HCT116 (cell line): ENCODE measurements around the gene CYP3A7. TPM values are rescaled to one million over a fixed set of nuclear protein-coding genes. Genes with fewer than 3 reads are reported as not detected.

Experiments used
- ATAC-seq: fragments of 200-7000 bp; cut with Tn5 transposase; 2 replicates; pipeline ENCODE4 v1.9.1; 2020; ENCODE audit warnings: mild to moderate bottlenecking, moderate library complexity
- BruUV-seq: library from RNA; stranded (reverse); fragments of 400-500 nt; replicated peaks from 2 replicates; lab custom pipeline; 2021; lab: Mats Ljungman, UMichigan
- CTCF ChIA-PET: fragments of 300-600 bp; sonication (Branson Sonifier 250); formaldehyde crosslinking; loops from one replicate; lab custom pipeline; 2021; ENCODE audit warnings: antibody characterized with exemption; lab: Charles Lee
- POLR2A ChIA-PET: fragments of 300-600, 350-600 bp; sonication (Branson Sonifier 250); formaldehyde crosslinking; loops from one replicate; lab custom pipeline; 2021; ENCODE audit warnings: antibody characterized with exemption; lab: Charles Lee
- RAD21 ChIA-PET, 2 experiments: fragments of 300-600 bp; sonication (Branson Sonifier 250); formaldehyde crosslinking; loops; one replicate each; lab custom pipeline; 2023; ENCODE audit warnings: low total read pairs in 2 of 2; ENCODE audit not compliant: uncharacterized antibody in 2 of 2, unreplicated experiment in 2 of 2, low non-redundant PET in 1 of 2; lab: Charles Lee
- DNase-seq: peaks from one replicate; pipeline ENCODE4 v3.0.0-alpha.2; 2010; ENCODE audit warnings: low read depth, low spot score
- H2AFZ ChIP-seq: fragments of 200-600 bp; shearing (Covaris generic), sonication (generic); 2 replicates; pipeline ENCODE4 v1.6.1; 2017; ENCODE audit warnings: low read depth, mixed run types, mixed read lengths, antibody characterized with exemption, low read length; ENCODE audit not compliant: poor library complexity, severe bottlenecking
- H3K27ac ChIP-seq: 2 replicates; pipeline ENCODE4 v1.5.1; 2012; ENCODE audit warnings: low read depth, low read length
- H3K27me3 ChIP-seq: fragments of 200-600 bp; sonication (generic); 2 replicates; pipeline ENCODE4 v1.6.1; 2016; ENCODE audit warnings: mixed run types, low read length, mixed read lengths; ENCODE audit not compliant: insufficient read depth
- H3K36me3 ChIP-seq, 2 experiments: fragments of 200-500 bp in 1 of 2; fragments of 200-600 bp in 1 of 2; sonication (Bioruptor generic) in 1 of 2; sonication (generic) in 1 of 2; 2 replicates each; pipeline versions ENCODE4 v1.5.1 to v1.6.1; 2014 to 2016; ENCODE audit warnings: low read length in 2 of 2, inconsistent platforms in 1 of 2, mixed read lengths in 1 of 2, mixed run types in 1 of 2; ENCODE audit not compliant: insufficient read depth in 2 of 2, control insufficient read depth in 1 of 2
- H3K4me1 ChIP-seq, 2 experiments: fragments of 200-600 bp in 1 of 2; sonication (generic) in 1 of 2; 2 replicates each; pipeline versions ENCODE4 v1.5.1 to v1.6.1; 2012 to 2017; ENCODE audit warnings: low read length in 2 of 2, inconsistent platforms in 1 of 2, mild to moderate bottlenecking in 1 of 2, mixed read lengths in 1 of 2, mixed run types in 1 of 2, moderate library complexity in 1 of 2; ENCODE audit not compliant: insufficient read depth in 2 of 2, control insufficient read depth in 1 of 2
- H3K4me2 ChIP-seq: fragments of 200-600 bp; sonication (generic); 2 replicates; pipeline ENCODE4 v1.6.1; 2017; ENCODE audit warnings: mixed run types, low read length, mixed read lengths
- H3K4me3 ChIP-seq, 2 experiments: fragments of 200-600 bp in 1 of 2; sonication (generic) in 1 of 2; replicated peaks in 1 of 2; 2 replicates each; pipeline ENCODE4 v1.5.1; 2011 to 2016; ENCODE audit warnings: low read length in 2 of 2, control low read depth in 1 of 2, low read depth in 1 of 2, mild to moderate bottlenecking in 1 of 2, mixed read lengths in 1 of 2, mixed run types in 1 of 2
- H3K79me2 ChIP-seq: fragments of 200-600 bp; sonication (generic); 2 replicates; pipeline ENCODE4 v1.6.1; 2017; ENCODE audit warnings: mild to moderate bottlenecking, mixed run types, low read length, moderate library complexity, mixed read lengths; ENCODE audit not compliant: insufficient read depth
- H3K9ac ChIP-seq: fragments of 200-600 bp; sonication (generic); 2 replicates; pipeline ENCODE4 v1.6.1; 2016; ENCODE audit warnings: low read length, mixed read lengths
- H3K9me2 ChIP-seq: fragments of 200-600 bp; sonication (generic), shearing (Covaris generic); 2 replicates; pipeline ENCODE4 v1.6.1; 2017; ENCODE audit warnings: mixed run types, mild to moderate bottlenecking, moderate library complexity; ENCODE audit not compliant: insufficient read depth
- H3K9me3 ChIP-seq, 2 experiments: fragments of 200-500 bp in 1 of 2; fragments of 200-600 bp in 1 of 2; sonication (Bioruptor generic) in 1 of 2; sonication (generic) in 1 of 2; 2 replicates each; pipeline ENCODE4 v1.6.1; 2014 to 2017; ENCODE audit warnings: low read length in 2 of 2, mixed read lengths in 2 of 2, inconsistent platforms in 1 of 2, low read depth in 1 of 2, mild to moderate bottlenecking in 1 of 2, mixed run types in 1 of 2, moderate library complexity in 1 of 2; ENCODE audit not compliant: control insufficient read depth in 1 of 2, insufficient read depth in 1 of 2
- H4K20me1 ChIP-seq: fragments of 200-600 bp; sonication (generic), shearing (Covaris generic); 2 replicates; pipeline ENCODE4 v1.6.1; 2017; ENCODE audit warnings: mixed run types, mild to moderate bottlenecking, moderate library complexity; ENCODE audit not compliant: insufficient read depth
- EZH2 ChIP-seq: fragments of 200-600 bp; sonication (generic); IDR thresholded peaks from 2 replicates; pipeline ENCODE4 v1.6.1; 2017; ENCODE audit warnings: antibody characterized with exemption, mixed run types
- EZH2phosphoT487 ChIP-seq: fragments of 200-600 bp; IDR thresholded peaks from 2 replicates; pipeline ENCODE4 v1.6.1; 2018; ENCODE audit warnings: antibody characterized with exemption, borderline replicate concordance
- FOSL1 ChIP-seq: IDR thresholded peaks from 2 replicates; pipeline ENCODE4 v1.6.1; 2012; ENCODE audit warnings: low read depth
- POLR2A ChIP-seq: IDR thresholded peaks from 2 replicates; pipeline ENCODE4 v1.7.0; 2011; ENCODE audit warnings: borderline replicate concordance; ENCODE audit not compliant: insufficient read depth, insufficient read length; ENCODE audit errors: extremely low read depth
- RAD21 ChIP-seq: IDR thresholded peaks from 2 replicates; pipeline ENCODE4 v1.6.1; 2012; ENCODE audit warnings: low read depth, mild to moderate bottlenecking
- REST ChIP-seq: IDR thresholded peaks from 2 replicates; pipeline ENCODE4 v1.6.1; 2012; ENCODE audit warnings: low read depth
- SP1 ChIP-seq: IDR thresholded peaks from 2 replicates; pipeline ENCODE4 v1.6.1; 2012; ENCODE audit warnings: low read depth
- YY1 ChIP-seq: IDR thresholded peaks from 2 replicates; pipeline ENCODE4 v1.6.1; 2011; ENCODE audit warnings: low read length, low read depth, moderate library complexity, mild to moderate bottlenecking; ENCODE audit not compliant: insufficient replicate concordance; ENCODE audit errors: extremely low read depth
- ZBTB33 ChIP-seq: IDR thresholded peaks from 2 replicates; pipeline ENCODE4 v1.6.1; 2011; ENCODE audit warnings: mild to moderate bottlenecking, low read length, moderate library complexity; ENCODE audit not compliant: insufficient replicate concordance; ENCODE audit errors: extremely low read depth
- ZFX ChIP-seq: fragments of 450-650 bp; IDR thresholded peaks from 2 replicates; pipeline ENCODE4 v1.6.1; 2017
- intact Hi-C: fragments of 100-400 bp; cut with micrococcal nuclease; formaldehyde crosslinking; loops from 2 replicates; pipeline ENCODE4 v1.10.0; 2022
- total RNA-seq: library from RNA; stranded (reverse); gene quantifications from one replicate; pipeline ENCODE4 v1.2.1, GENCODE V29; 2021; ENCODE audit not compliant: unreplicated experiment
- TF ChIP-seq, protein P1 (sequence below), 3 experiments: fragments of 200-600 bp in 1 of 3; sonication (generic) in 1 of 3; IDR thresholded peaks in 2 of 3; conservative IDR thresholded peaks in 1 of 3; 2 replicates each; pipeline ENCODE4 v1.5.1; 2012 to 2017; ENCODE audit warnings: low read depth in 2 of 3, low read length in 2 of 3, antibody characterized with exemption in 1 of 3, borderline replicate concordance in 1 of 3, control low read depth in 1 of 3, mild to moderate bottlenecking in 1 of 3, mixed read lengths in 1 of 3, mixed run types in 1 of 3, moderate library complexity in 1 of 3; ENCODE audit not compliant: insufficient read depth in 1 of 3

The CYP3A7 gene
- total RNA-seq, 1 experiment from 2014 or later: not detected

DNA sequence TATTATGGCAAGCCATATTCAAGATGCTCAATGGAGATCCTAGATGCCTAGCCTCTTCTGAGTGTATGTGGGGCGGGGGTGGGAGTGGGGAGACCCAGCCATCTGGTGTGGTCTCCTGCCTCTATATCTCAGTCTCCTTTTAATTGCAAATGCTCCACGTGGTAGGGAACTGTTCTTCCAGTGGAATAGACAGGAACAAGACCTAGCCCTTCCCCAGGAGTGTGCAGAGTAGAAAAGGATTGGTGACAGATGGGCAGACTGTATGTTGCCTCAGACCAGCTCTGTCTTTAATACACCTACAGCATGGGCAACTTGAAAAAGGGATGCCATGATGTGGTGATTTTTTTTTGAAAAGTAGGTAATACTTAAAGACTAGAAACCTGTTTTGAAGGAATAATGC, 67.8 kb downstream of the CYP3A7 start:
- Histone ChIP-seq H3K27me3 (no peaks in the 10 kb centered on the region), H3K36me3 (no peaks in the 10 kb centered on the region), H3K9me3 (no peaks in the 10 kb centered on the region), H3K4me2 (no peak overlapping the region), H3K79me2 (no peaks in the 10 kb centered on the region), H3K27ac (no peak overlapping the region), H3K4me3 (no peak overlapping the region), H3K4me1 (no peaks in the 10 kb centered on the region), H4K20me1 (no peaks in the 10 kb centered on the region), H2AFZ (no peak overlapping the region), H3K9ac (no peak overlapping the region), H3K9me2 (no peaks in the 10 kb centered on the region)
- CTCF ChIA-PET: no interaction called here
- no peak for TF ChIP-seq ZFX
- no peak for TF ChIP-seq SP1
- TF ChIP-seq EZH2phosphoT487: no peak
- no peak for TF ChIP-seq RAD21
- TF ChIP-seq, protein P1, sequence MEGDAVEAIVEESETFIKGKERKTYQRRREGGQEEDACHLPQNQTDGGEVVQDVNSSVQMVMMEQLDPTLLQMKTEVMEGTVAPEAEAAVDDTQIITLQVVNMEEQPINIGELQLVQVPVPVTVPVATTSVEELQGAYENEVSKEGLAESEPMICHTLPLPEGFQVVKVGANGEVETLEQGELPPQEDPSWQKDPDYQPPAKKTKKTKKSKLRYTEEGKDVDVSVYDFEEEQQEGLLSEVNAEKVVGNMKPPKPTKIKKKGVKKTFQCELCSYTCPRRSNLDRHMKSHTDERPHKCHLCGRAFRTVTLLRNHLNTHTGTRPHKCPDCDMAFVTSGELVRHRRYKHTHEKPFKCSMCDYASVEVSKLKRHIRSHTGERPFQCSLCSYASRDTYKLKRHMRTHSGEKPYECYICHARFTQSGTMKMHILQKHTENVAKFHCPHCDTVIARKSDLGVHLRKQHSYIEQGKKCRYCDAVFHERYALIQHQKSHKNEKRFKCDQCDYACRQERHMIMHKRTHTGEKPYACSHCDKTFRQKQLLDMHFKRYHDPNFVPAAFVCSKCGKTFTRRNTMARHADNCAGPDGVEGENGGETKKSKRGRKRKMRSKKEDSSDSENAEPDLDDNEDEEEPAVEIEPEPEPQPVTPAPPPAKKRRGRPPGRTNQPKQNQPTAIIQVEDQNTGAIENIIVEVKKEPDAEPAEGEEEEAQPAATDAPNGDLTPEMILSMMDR (IDR thresholded peaks at IDR 0.05 in 2 of 3, conservative IDR thresholded peaks at IDR 0.05 in 1 of 3; ENCODE audit: borderline replicate concordance in 1 of 3, insufficient read depth in 1 of 3, low read depth in 2 of 3, low read length in 2 of 3): no peak
- TF ChIP-seq ZBTB33: no peak
- no peak for TF ChIP-seq REST
- no peak for TF ChIP-seq YY1
- no peak for TF ChIP-seq FOSL1
- TF ChIP-seq POLR2A: no peak
- TF ChIP-seq EZH2: no peak
- POLR2A ChIA-PET: no interaction called here
- intact Hi-C loops: no loop called here
- BruUV-seq: no TSS peak
- ATAC-seq: no peak
- RAD21 ChIA-PET: no interaction called here
- DNase-seq: no peak
